Astrocyte (in vitro differentiated cells and primary cell): Measurements from ENCODE around the gene HDAC10.

Experiments used
- CTCF ChIP-seq: IDR thresholded peaks from 2 replicates; pipeline ENCODE4 v1.5.1; 2011; ENCODE audit warnings: low read depth, mild to moderate bottlenecking, inconsistent platforms, low read length, moderate library complexity; ENCODE audit not compliant: insufficient read depth
- EZH2 ChIP-seq: IDR thresholded peaks from 2 replicates; pipeline ENCODE4 v1.6.1; 2012; ENCODE audit warnings: mild to moderate bottlenecking, low read length, inconsistent platforms; ENCODE audit not compliant: insufficient read depth

GRCh38 chr22:50250249-50250554, 863 bp downstream of the HDAC10 start:
- TF ChIP-seq CTCF (no peak), EZH2 (no peak)
